ENCODE results near the gene RNF41.
"Not testable (repeated sequence)": the region's sequence is repeated elsewhere in the genome, so short reads cannot be mapped to it uniquely, and the experiment has no call there.

Gene RNF41

DNA sequence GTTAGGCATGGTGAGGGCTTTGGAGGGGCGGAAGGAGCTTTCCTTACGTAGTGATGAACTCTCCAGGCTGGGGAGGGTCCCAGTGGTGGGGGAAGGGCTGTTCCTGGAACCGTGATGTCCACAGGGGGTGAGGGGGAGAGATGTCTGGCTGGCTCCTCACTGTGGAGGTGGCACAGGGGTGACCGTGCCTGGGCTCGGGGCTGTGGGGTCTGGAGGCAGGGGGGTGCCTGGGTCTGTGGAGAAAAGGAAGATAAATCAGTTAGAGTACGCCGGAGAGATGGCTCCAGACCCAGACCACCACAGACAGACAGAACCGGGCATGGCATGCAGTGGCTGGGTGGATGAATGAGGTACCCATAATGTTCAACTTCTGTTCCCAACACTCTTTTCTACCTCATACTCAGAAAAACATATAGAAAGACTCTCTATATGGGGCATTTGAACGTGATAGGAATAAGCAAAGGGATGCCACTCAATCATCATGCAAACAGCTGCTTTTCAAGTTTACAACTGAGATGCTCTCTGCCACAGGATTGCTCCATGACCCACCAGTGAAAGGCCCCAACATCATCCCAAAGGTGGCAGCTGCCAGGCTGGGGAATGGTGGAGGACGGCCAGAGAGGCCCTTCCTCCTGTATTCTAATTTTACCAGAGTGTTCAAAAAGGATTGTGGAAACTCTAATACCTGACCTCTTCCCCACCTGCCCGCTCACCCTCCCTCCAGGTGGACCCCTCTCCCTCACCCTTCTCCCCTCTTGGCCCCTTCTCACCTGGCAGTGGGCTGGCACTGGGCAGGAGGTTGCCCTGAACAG, 58.0 kb downstream of the RNF41 start:
- DNase-seq, result no peak

DNA sequence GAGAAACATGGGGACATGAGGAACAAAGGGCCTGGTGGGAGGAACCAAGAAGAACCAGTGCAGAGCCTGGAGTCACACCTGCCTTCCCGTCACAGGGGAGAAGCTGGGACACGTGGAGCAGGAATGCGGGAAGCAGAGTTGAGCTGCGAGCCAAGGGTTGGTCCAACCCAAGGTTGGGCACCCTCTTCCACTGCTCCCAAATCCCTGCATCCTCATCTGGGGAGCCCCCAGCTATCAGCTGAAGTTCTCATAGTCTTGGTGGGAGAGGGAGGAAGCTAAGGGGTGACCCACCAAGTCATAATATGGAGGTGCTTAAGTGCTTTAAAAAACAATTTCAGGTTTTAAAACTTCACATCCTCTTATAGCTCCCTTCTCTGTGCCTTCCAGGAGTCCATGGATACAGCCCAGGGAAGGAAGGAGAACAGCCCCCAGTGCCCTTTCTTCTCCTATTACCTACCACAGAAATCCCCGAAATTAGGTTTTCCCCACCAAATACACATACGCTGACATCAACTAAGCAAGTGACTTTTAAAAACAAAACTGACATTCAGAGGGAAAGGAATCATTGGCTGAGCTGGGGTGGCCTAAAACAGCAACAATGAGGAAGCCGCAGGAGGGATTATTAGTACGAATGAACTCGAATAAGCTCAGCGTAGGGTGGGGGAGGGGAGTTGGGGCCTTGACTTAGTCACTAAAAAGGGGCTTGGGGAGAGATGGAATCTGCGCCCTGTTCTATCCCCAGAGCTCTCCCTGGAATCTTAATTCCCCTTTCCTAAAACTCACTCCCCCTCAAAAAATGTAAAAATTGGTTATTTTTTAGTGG, 59.0 kb downstream of the RNF41 start:
- DNase-seq, result no peak

DNA sequence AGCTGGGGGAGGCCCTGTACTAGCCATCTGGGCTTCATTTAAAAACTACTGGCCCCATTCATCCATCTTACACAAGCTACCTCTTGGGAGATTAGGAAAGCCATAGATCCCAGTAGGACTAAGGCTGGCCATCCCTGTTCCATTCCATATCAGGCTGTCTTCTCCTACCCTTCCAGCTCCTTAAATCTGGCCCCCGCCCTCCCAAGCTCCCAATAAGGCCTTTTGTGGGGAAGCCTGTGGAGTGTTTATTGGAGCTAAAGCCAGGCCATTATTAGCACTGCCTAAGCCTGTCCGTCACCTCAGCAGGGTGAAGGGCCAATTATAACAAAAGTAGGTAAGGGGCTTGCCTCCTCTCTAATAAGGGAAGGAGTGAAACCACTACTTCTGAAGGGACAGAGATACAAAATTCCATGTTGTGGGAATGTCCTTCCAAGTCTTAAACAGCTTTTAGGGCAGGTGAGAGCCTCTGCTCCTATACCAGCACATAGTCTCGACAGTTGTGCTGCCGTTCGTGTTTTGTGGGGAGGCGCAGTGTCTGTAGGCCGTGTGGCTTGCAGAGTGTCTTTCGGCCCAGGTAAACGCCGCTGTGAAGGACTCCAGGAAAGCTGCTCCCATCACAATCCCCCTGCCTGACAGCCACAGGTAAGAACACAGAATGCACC, 59.9 kb downstream of the RNF41 start:
- no peak for DNase-seq

DNA sequence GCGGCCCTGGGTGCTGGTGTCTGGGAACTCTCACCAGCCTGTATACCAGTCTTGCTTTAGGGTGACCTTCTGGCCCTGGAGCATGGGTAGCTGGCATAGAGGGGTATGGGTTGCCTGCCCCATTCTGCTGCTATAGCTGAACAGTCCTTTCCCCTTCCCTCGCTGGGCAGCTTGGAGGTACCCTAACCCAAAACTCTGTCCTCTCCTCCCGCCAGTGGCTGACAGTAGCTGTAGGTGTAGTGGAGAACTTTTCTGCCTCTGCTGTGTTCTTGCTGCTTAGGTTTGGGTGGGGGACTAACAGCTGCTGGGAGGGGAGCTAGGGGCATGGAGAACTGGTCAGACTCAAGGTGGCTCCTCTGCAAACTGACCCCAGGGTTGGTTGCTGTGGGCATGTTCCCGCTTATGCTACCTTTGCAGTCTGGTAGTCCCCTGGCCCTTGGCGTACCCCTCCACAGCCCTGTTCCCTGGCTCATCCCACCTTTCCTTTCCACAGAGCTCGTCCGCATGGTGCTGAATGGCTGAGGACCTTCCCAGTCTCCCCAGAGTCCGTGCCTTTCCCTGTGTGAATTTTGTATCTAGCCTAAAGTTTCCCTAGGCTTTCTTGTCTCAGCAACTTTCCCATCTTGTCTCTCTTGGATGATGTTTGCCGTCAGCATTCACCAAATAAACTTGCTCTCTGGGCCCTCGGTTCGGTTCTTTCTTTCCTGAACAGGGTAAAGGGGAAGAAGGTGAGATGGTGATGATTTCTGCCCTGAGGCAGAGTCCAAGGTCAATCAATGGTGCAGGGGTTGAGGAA, 60.6 kb downstream of the RNF41 start:
- DNase-seq, result no peak

DNA sequence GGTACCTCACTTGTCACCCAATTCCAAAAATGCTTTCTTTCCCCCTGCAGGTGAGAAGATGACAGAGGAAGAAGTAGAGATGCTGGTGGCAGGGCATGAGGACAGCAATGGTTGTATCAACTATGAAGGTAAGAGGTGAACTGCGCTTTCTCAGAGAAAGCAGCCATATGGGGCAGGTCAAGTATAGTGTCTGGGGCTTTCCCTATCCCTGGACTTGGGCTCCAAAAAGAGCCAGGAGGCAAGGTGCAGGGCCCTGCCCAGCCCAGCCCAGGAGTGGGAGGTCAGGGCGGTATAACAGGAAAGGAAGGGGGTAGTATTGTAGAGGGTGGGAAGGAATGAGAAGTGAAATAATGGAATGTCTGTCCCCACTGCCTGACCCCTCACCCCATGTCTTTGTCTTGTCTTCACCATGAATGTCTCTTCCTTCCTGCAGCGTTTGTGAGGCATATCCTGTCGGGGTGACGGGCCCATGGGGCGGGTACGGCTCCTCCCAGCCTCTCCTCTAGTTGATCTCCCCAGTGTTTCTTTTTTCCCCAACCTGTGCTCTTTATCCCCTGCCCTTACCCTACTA, 61.4 kb downstream of the RNF41 start:
- DNase-seq, result no peak

DNA sequence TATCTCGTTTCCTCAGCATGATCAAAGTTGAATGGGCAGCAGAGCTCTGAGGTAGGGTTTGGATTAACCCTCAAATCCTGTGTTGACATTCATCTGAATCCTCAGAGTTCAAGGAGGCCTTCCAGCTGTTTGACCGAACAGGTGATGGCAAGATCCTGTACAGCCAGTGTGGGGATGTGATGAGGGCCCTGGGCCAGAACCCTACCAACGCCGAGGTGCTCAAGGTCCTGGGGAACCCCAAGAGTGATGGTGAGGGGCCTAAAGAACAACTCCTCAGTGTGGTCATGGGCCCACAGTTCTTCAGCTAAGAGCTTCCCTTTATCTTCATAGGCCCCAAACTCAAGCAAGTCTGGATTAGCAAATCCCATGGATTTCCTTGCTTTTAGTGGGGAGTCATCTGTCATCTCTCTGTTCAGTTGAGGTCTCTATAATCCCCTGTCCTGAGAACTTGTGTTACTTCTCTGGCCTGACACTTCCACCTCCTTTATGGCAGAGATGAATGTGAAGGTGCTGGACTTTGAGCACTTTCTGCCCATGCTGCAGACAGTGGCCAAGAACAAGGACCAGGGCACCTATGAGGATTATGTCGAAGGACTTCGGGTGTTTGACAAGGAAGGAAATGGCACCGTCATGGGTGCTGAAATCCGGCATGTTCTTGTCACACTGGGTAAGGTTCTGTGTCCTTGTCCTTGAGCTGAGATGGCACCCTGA, 62.1 kb downstream of the RNF41 start:
- DNase-seq, result no peak

DNA sequence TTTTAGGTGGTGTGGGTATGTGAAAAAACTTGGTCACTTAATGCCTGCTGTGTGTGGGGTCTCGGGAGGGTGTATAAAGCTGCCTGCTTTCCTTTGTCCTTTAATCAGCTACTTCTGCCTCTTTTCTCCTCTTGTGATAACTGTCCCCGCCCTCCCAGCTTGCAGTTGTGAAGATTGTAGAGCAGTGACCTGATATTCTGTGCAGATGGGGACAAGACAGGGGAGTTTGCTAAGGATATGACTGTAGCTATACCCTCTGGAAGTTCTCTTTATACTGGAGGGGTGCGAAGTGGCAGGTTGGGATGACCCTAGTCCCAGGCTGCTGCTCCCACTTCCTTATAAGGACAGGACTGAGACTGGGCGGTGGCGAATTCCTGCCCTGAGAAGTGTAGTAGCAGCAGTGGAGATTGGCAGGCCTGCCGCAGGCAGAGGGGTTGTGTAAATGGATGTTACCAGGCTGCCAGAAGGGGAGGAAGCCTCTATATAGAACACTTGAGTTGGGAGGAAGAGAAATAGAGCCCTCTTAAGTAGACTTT, 62.7 kb downstream of the RNF41 start:
- DNase-seq, result no peak

DNA sequence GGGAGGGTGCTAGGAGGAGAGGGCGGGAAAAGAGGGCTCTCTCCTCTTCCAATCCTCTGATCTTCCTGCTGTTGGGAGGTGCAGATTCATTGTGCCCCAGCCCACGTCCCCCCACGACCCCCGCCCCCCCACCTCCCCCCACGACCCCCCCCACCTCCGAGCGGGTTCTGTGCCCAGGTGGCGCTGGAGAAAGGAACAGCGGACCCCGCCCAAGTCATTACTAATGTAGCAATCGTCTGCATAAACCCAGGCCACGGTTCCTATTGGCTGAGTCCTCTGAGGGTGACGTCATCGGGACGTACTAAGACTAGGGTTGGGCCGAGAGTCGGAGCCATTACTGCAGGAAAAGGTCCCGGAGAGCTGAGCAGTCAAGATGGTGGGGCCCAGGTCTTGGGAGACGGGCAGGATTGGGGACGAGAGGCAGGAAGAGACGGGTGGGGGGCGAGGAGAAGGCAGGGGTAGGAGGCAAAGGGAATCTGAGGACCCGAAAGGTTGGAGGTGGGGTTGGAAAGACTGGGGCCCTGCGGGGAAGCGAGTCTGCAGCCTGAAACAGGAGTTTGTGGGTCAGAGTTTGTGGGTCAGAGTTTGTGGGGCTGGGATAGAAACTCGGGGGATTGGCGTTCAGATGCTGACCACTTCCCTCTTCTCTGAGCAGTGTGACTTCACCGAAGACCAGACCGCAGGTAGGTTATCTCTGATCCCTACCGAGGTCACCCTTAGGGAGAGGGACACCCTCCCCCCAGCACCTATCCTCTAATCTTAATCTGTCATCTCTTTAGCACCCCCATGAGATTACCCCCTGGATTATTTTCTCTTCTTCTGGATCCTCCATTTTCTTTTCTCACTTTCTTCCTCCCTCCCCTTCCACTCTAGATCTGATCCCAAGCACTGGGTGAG, 63.4 kb downstream of the RNF41 start, which contains the start of gene MYL6:
Gene MYL6, plus strand, starts transcription at position 331 of the 897 bp plus-strand sequence. Its CDS starts 43 bp downstream, at position 374.
- DNase-seq, result peak; percentile 38

DNA sequence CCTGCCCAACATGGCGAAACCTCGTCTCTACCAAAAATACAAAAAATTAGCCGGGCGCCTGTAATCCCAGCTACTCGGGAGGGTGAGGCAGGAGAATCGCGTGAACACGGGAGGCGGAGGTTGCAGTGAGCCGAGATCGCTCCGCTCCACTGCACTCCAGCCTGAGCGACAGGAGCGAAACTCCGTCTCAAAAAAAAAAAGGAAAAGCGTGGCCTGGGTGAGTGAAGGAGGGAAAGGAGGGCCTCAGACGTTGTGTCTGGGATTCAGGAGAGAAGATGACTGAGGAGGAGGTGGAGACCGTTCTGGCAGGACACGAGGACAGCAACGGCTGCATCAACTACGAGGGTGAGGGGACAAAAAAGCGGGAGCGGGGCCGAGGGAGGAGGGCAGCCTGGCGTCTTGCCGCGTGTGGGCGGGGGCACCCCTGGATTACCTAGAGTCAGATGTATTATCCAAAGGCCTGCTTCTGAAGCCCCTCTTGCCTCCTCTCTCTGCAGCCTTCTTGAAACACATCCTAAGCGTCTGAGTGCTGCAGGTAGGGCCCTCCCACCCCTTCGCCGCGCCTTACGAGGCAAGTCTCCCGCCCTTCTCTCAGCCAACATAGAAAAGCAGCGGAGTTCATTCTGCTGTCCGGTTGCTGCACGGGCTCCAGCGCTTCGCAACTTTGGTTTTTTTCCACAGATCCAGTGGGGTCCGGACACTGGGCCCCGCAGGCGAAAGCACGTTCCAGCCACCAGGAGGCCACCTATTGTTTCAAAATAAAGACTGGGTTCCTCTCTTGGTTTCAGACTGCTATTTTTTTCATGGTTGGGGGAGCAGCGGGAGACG, 64.3 kb downstream of the RNF41 start:
- DNase-seq, result peak; percentile 38

DNA sequence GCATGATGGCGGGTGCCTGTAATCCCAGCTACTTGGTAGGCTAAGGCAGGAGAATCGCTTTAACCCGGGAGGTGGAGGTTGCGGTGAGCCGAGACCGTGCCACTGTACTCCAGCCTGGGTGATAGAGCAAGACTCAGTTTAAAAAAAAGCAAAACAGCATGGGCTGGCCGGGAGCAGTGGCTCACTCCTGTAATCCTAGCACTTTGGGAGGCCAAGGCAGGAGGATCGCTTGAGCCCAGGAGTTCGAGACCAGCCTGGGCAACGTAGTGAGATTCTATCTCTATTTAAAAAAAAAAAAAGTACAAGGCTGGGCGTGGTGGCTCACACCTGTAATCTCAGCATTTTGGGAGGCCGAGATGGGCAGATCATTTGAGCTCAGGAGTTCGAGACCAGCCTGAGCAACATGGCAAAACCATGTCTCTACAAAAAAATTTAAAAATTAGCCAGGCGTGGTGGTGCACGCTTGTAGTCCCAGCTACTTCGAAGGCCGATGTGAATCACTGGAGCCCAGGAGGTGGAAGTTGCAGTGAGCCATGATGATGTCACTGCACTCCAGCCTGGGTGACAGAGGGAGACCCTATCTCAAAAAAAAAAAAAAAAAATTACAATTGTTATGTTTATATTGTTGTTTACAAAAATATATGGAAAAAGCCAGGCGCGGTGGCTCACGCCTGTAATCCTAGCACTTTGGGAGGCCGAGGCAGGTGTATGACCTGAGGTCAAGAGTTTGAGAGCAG, 65.1 kb downstream of the RNF41 start:
- not testable (repeated sequence) for DNase-seq

DNA sequence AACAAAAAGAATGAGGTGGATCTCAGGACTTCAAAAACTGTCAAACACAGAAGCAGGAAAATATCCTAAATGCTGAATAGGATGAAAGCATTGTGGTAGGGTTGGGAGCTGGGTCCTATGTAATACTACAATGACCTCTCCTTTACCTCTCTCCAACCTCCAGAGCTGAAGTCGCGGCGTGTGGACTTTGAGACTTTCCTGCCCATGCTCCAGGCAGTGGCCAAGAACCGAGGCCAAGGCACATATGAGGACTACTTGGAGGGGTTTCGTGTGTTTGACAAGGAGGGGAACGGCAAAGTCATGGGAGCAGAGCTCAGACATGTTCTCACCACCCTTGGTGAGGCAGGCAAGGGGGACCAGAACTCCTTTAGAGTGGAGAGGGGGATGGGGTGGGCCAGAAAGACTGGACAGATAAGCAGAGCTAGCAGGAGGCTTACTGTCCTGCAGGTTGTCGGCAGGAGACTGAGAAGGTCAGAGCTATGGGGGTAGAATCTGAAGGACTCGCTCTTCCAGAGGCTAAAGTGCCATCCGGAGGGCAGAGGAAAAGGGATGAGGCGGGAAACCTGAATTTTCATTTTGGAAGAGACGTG, 66.4 kb downstream of the RNF41 start:
- no peak for DNase-seq

DNA sequence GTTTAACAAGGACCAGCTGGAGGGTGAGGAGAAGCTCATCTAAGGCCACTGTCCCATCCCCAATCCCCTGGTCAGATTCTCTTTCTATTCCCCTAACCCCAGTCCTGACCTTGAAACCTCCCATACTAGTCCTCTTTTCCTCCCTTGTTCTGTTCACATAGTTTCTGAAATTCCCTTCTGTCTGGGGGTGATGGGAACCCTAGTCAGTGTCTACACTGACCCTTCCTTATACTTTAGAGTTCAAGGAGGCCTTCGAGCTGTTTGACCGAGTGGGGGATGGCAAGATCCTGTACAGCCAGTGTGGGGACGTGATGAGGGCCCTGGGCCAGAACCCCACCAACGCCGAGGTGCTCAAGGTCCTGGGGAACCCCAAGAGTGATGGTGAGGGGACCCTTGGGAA, 66.9 kb downstream of the RNF41 start:
- no peak for DNase-seq

DNA sequence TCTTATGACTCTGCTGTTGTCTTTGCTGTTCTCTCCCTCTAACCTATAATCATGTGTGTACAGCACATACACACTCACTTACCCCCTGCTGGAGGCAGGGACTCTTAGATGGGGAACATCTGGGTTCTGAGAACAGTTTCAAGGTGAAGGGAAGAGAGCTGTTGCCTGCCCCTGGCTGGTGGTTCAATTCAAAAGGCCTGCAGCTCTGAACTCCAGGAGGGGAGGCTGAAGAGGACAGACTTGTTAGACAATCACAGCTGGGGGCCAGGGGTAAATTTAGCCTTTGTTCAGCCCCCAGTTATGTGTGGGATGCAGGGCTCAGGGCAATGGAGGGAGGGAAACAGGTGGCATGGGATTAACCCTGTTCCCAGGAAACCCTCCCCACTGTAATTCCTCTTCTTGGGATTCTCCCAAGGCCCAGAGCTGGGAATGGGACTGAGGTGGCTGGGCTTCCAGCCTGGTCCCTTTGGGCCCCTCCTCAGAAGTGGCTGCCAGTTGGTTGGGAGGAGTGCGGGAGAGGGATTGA, 67.4 kb downstream of the RNF41 start:
- DNase-seq, result no peak

DNA sequence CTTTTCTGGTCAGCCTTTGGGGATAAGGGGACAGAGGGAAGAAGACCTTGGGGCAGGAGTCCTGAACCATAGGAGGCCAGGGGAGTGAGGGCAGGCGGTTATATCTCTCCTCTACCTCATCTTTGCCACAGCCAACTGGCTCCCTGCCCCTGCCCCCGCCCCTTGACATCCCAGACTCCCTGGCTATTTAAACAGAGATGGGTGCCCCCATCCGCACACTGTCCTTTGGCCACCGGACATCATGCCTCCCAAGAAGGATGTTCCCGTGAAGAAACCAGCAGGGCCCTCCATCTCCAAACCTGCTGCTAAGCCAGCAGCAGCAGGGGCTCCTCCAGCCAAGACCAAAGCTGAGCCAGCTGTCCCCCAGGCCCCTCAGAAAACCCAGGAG, 68.0 kb downstream of the RNF41 start:
- DNase-seq, result no peak

DNA sequence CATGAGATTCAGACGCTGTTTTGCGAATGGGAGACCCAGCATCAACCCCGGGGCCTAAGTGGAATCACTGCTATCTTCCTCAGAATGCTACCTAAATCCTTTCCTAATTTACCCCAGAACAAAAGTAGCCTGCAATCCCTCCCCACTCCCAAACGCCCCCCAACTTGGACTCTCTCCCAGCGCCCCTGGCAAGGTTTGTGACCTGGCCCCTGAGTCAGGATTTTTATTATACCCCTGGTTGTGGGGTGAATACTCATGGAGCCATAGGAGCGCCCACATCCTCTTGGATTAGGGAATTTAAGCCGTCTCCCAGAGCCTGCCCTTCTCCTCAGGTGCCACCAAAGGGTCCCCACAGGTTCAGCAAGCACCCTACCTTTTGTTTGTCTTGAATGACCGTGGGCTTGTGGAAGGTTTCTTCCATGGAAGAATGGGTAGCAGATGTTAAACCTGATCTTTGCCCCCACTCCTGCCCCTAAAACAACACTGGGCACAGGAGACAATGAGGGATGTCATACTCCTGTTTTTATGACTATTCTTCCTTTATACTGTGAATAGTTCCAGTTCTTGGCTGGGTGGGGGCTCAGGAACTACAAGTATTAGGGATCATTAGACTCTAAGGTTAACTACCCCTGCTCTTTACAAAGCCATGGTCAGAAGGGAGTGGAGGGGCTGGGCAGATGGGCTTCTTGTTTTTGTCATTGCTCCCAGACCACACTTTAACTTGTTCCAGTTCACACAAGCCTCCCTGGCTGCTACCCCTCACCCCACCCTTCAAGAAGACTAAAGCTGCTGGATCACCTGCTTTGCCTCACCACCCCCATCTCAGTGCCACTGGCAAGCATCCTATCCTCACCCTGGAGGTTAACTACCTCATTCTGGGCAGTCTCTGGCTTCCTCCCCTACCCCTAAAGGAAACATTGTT, 68.7 kb downstream of the RNF41 start:
- DNase-seq, result no peak
